GM23338 (cell line): ENCODE results near the gene HYAL1. TPM values are rescaled to one million over a fixed set of nuclear protein-coding genes. Genes with fewer than 3 reads are reported as not detected.
A peak's percentile ranks its signal among the peaks of the same experiment; 100 is the strongest.

ENCODE experiments used
- ATAC-seq: fragments of 200-7000 bp; cut with Tn5 transposase; 3 replicates; pipeline ENCODE4 v1.9.1; 2020
- DNase-seq: peaks from one replicate; pipeline ENCODE4 v3.0.0-alpha.2; 2015; ENCODE audit warnings: low spot score
- H2AFZ ChIP-seq: fragments of 200-600 bp; sonication (generic); 2 replicates; pipeline ENCODE4 v1.8.0; 2016; ENCODE audit warnings: antibody characterized with exemption, mild to moderate bottlenecking, moderate library complexity
- H3F3A ChIP-seq: fragments of 200-600 bp; sonication (generic); replicated peaks from 2 replicates; pipeline ENCODE4 v1.8.0; 2017; ENCODE audit warnings: antibody characterized with exemption, mixed run types, low read depth
- H3K27ac ChIP-seq: fragments of 200-600 bp; sonication (generic); 2 replicates; pipeline ENCODE4 v1.6.1; 2016; ENCODE audit warnings: low read depth
- H3K27me3 ChIP-seq: fragments of 200-600 bp; sonication (generic); 2 replicates; pipeline ENCODE4 v1.8.0; 2016; ENCODE audit warnings: mild to moderate bottlenecking, mixed run types, moderate library complexity; ENCODE audit not compliant: insufficient read depth
- H3K36me3 ChIP-seq: fragments of 200-600 bp; sonication (generic); 2 replicates; pipeline ENCODE4 v1.8.0; 2016; ENCODE audit warnings: mild to moderate bottlenecking; ENCODE audit not compliant: insufficient read depth
- H3K4me1 ChIP-seq: fragments of 200-600 bp; sonication (generic); 2 replicates; pipeline ENCODE4 v1.8.0; 2016; ENCODE audit warnings: mild to moderate bottlenecking, moderate library complexity; ENCODE audit not compliant: insufficient read depth
- H3K4me2 ChIP-seq: fragments of 200-600 bp; sonication (generic); 2 replicates; pipeline ENCODE4 v1.7.1; 2017; ENCODE audit warnings: mixed run types
- H3K4me3 ChIP-seq: fragments of 200-600 bp; sonication (generic); 2 replicates; pipeline ENCODE4 v1.6.1; 2016; ENCODE audit warnings: mixed run types
- H3K79me2 ChIP-seq: fragments of 200-600 bp; sonication (generic); replicated peaks from 2 replicates; pipeline ENCODE4 v1.8.0; 2017; ENCODE audit warnings: mild to moderate bottlenecking; ENCODE audit not compliant: insufficient read depth
- H3K9me2 ChIP-seq: fragments of 200-600 bp; sonication (generic); 2 replicates; pipeline ENCODE4 v1.8.0; 2017; ENCODE audit not compliant: insufficient read depth
- H4K20me1 ChIP-seq: fragments of 200-600 bp; sonication (generic); replicated peaks from 2 replicates; pipeline ENCODE4 v1.8.0; 2017; ENCODE audit warnings: mild to moderate bottlenecking; ENCODE audit not compliant: insufficient read depth
- H3K27ac Mint-ChIP-seq: 2 replicates; pipeline ENCODE4 v1.8.0; 2020; ENCODE audit warnings: inconsistent platforms, mild to moderate bottlenecking, moderate library complexity, mixed read lengths
- H3K27me3 Mint-ChIP-seq: 3 replicates; pipeline ENCODE4 v1.8.0; 2022; ENCODE audit warnings: low read depth, mild to moderate bottlenecking, moderate library complexity, mixed read lengths, inconsistent platforms; ENCODE audit not compliant: insufficient read depth, poor library complexity
- H3K36me3 Mint-ChIP-seq: 3 replicates; pipeline ENCODE4 v1.8.0; 2021; ENCODE audit warnings: low read depth, mild to moderate bottlenecking, inconsistent platforms, moderate library complexity, mixed read lengths
- H3K4me1 Mint-ChIP-seq: 3 replicates; pipeline ENCODE4 v1.8.0; 2020; ENCODE audit warnings: mild to moderate bottlenecking, inconsistent platforms, mixed read lengths
- H3K4me3 Mint-ChIP-seq: 3 replicates; pipeline ENCODE4 v1.8.0; 2021; ENCODE audit warnings: moderate library complexity, mild to moderate bottlenecking, inconsistent platforms, mixed read lengths
- H3K9me3 Mint-ChIP-seq: 3 replicates; pipeline ENCODE4 v1.8.0; 2020; ENCODE audit warnings: moderate library complexity, mild to moderate bottlenecking, inconsistent platforms, mixed read lengths
- CREB1 ChIP-seq: fragments of 250-450 bp; sonication (Bioruptor Pico); IDR thresholded peaks from 2 replicates; pipeline ENCODE4 v1.5.0; 2020; ENCODE audit warnings: low read depth, mild to moderate bottlenecking, moderate library complexity
- EZH2phosphoT487 ChIP-seq: fragments of 200-600 bp; sonication (generic); IDR thresholded peaks from one replicate; pipeline ENCODE4 v1.8.1; 2018; ENCODE audit warnings: antibody characterized with exemption; ENCODE audit not compliant: unreplicated experiment
- JUNB ChIP-seq: IDR thresholded peaks from one replicate; pipeline ENCODE4 v1.6.1; 2016; ENCODE audit warnings: antibody characterized with exemption; ENCODE audit not compliant: unreplicated experiment
- NANOG ChIP-seq: IDR thresholded peaks from 2 replicates; pipeline ENCODE4 v1.6.1; 2016; ENCODE audit warnings: antibody characterized with exemption, borderline replicate concordance
- STAT1 ChIP-seq: IDR thresholded peaks from one replicate; pipeline ENCODE4 v1.6.1; 2016; ENCODE audit warnings: antibody characterized with exemption; ENCODE audit not compliant: unreplicated experiment
- ZNF114 ChIP-seq: fragments of 250-450 bp; sonication (Bioruptor Pico); IDR thresholded peaks from 2 replicates; pipeline ENCODE4 v1.5.0; 2020; ENCODE audit warnings: mild to moderate bottlenecking, moderate library complexity
- ZNF331 ChIP-seq: fragments of 250-450 bp; sonication (Bioruptor Pico); IDR thresholded peaks from 2 replicates; pipeline ENCODE4 v1.5.0; 2020; ENCODE audit warnings: low read depth, mild to moderate bottlenecking, moderate library complexity
- polyA plus RNA-seq: library from polyadenylated mRNA; unstranded; fragments of >200 nt; fragmentation: Nextera tagmentation; extraction: Ambion mirVana; gene quantifications from 2 replicates; pipeline ENCODE4 v1.2.1, GENCODE V29; 2016
- total RNA-seq: library from RNA; depleted of rRNA; stranded (reverse); fragments of >200 nt; shearing (Covaris generic); gene quantifications from 2 replicates; pipeline ENCODE4 v1.2.3, GENCODE V29; 2014
- TF ChIP-seq, protein P1 (sequence below): fragments of 250-450 bp; sonication (Bioruptor Pico); IDR thresholded peaks from 2 replicates; pipeline ENCODE4 v1.5.0; 2020; ENCODE audit warnings: mild to moderate bottlenecking, moderate library complexity
- TF ChIP-seq, protein P2 (sequence below): IDR thresholded peaks from one replicate; pipeline ENCODE4 v1.6.1; 2018; ENCODE audit warnings: antibody characterized with exemption; ENCODE audit not compliant: unreplicated experiment

Gene HYAL1
- total and polyA plus RNA-seq, 2 experiments from 2014 or later, result 2.1 to 5.0 TPM

DNA sequence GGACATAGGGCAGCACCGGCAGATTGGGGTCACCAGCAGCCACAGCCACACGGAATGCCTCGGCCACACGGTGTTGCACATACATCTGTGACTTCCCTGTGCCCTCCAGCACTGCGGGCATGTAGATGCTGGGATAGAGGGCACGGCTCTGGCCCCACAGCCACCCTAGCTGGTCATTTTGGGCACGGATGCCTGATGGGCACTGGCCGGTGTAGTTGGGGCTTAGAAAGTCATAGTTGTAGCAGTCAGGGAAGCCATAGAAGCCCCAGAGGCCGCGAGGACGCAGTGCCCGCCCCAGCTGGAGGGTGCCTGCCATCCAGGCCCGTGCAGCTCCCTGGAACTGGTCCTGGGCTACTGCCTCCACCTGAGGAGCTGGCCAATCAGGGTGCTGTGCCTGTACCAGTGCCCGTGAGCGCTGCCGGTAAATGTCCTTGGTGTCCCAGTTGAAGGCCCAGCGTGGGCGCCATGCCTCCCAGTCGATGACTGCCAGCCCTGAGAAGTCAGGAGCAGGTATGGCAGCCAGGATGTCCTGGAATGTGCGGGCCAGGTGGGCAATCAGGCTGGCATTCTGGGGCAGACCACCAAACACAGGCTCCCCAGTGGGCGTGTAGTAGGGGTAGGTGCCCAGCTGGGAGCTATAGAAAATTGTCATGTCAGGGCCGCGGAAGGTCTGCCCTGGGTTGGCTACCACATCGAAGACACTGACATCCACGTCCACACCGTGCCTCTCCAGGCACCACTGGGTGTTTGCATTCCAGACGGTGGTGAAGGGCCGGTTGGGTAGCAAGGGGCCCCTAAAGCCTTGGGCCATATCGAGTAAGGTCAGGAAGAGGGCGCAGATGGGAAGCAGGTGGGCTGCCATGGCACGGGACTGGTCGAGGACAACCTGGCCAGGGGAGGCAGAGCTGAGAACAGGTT lies 1.0 kb downstream of the HYAL1 start:
- H3K36me3 Mint-ChIP-seq, result peaks cover 12% of the 10 kb centered on the region; the same call in 1 of the 3 replicates
- no peaks in the 10 kb centered on the region for H3K79me2 ChIP-seq
- no peak for DNase-seq
- H3K27me3 Mint-ChIP-seq, result peaks cover 21% of the 10 kb centered on the region
- no peak for ATAC-seq
- H3F3A ChIP-seq, result peaks cover 17% of the 10 kb centered on the region
- H4K20me1 ChIP-seq, result no peaks in the 10 kb centered on the region
- peak overlapping the region; percentile 74 for H3K4me2 ChIP-seq
- H2AFZ ChIP-seq, result no peak overlapping the region
- peaks cover 22% of the 10 kb centered on the region for H3K4me1 Mint-ChIP-seq
- peaks cover 23% of the 10 kb centered on the region for H3K9me3 Mint-ChIP-seq
- H3K4me3 ChIP-seq, result no peak overlapping the region; the same call in 1 of the 2 replicates
- H3K4me1 ChIP-seq, result peaks cover 25% of the 10 kb centered on the region
- no peak for TF ChIP-seq ZNF331 (CRISPR knock-in tag)
- no peak for TF ChIP-seq NANOG
- TF ChIP-seq JUNB, result no peak
- TF ChIP-seq STAT1, result no peak
- TF ChIP-seq EZH2phosphoT487, result no peak
- no peak for TF ChIP-seq CREB1
- TF ChIP-seq, protein P1, sequence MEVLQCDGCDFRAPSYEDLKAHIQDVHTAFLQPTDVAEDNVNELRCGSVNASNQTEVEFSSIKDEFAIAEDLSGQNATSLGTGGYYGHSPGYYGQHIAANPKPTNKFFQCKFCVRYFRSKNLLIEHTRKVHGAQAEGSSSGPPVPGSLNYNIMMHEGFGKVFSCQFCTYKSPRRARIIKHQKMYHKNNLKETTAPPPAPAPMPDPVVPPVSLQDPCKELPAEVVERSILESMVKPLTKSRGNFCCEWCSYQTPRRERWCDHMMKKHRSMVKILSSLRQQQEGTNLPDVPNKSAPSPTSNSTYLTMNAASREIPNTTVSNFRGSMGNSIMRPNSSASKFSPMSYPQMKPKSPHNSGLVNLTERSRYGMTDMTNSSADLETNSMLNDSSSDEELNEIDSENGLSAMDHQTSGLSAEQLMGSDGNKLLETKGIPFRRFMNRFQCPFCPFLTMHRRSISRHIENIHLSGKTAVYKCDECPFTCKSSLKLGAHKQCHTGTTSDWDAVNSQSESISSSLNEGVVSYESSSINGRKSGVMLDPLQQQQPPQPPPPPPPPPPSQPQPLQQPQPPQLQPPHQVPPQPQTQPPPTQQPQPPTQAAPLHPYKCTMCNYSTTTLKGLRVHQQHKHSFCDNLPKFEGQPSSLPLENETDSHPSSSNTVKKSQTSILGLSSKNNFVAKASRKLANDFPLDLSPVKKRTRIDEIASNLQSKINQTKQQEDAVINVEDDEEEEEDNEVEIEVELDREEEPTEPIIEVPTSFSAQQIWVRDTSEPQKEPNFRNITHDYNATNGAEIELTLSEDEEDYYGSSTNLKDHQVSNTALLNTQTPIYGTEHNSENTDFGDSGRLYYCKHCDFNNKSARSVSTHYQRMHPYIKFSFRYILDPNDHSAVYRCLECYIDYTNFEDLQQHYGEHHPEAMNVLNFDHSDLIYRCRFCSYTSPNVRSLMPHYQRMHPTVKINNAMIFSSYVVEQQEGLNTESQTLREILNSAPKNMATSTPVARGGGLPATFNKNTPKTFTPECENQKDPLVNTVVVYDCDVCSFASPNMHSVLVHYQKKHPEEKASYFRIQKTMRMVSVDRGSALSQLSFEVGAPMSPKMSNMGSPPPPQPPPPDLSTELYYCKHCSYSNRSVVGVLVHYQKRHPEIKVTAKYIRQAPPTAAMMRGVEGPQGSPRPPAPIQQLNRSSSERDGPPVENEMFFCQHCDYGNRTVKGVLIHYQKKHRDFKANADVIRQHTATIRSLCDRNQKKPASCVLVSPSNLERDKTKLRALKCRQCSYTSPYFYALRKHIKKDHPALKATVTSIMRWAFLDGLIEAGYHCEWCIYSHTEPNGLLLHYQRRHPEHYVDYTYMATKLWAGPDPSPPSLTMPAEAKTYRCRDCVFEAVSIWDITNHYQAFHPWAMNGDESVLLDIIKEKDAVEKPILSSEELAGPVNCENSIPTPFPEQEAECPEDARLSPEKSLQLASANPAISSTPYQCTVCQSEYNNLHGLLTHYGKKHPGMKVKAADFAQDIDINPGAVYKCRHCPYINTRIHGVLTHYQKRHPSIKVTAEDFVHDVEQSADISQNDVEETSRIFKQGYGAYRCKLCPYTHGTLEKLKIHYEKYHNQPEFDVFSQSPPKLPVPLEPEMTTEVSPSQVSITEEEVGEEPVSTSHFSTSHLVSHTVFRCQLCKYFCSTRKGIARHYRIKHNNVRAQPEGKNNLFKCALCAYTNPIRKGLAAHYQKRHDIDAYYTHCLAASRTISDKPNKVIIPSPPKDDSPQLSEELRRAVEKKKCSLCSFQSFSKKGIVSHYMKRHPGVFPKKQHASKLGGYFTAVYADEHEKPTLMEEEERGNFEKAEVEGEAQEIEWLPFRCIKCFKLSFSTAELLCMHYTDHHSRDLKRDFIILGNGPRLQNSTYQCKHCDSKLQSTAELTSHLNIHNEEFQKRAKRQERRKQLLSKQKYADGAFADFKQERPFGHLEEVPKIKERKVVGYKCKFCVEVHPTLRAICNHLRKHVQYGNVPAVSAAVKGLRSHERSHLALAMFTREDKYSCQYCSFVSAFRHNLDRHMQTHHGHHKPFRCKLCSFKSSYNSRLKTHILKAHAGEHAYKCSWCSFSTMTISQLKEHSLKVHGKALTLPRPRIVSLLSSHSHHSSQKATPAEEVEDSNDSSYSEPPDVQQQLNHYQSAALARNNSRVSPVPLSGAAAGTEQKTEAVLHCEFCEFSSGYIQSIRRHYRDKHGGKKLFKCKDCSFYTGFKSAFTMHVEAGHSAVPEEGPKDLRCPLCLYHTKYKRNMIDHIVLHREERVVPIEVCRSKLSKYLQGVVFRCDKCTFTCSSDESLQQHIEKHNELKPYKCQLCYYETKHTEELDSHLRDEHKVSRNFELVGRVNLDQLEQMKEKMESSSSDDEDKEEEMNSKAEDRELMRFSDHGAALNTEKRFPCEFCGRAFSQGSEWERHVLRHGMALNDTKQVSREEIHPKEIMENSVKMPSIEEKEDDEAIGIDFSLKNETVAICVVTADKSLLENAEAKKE (CRISPR knock-in tag), result no peak
- TF ChIP-seq, protein P2, sequence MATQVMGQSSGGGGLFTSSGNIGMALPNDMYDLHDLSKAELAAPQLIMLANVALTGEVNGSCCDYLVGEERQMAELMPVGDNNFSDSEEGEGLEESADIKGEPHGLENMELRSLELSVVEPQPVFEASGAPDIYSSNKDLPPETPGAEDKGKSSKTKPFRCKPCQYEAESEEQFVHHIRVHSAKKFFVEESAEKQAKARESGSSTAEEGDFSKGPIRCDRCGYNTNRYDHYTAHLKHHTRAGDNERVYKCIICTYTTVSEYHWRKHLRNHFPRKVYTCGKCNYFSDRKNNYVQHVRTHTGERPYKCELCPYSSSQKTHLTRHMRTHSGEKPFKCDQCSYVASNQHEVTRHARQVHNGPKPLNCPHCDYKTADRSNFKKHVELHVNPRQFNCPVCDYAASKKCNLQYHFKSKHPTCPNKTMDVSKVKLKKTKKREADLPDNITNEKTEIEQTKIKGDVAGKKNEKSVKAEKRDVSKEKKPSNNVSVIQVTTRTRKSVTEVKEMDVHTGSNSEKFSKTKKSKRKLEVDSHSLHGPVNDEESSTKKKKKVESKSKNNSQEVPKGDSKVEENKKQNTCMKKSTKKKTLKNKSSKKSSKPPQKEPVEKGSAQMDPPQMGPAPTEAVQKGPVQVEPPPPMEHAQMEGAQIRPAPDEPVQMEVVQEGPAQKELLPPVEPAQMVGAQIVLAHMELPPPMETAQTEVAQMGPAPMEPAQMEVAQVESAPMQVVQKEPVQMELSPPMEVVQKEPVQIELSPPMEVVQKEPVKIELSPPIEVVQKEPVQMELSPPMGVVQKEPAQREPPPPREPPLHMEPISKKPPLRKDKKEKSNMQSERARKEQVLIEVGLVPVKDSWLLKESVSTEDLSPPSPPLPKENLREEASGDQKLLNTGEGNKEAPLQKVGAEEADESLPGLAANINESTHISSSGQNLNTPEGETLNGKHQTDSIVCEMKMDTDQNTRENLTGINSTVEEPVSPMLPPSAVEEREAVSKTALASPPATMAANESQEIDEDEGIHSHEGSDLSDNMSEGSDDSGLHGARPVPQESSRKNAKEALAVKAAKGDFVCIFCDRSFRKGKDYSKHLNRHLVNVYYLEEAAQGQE, result no peak
- TF ChIP-seq ZNF114 (CRISPR knock-in tag), result no peak
- no peak overlapping the region for H3K27ac Mint-ChIP-seq
- H3K9me2 ChIP-seq, result no peaks in the 10 kb centered on the region
- H3K36me3 ChIP-seq, result no peaks in the 10 kb centered on the region
- H3K27ac ChIP-seq, result no peak overlapping the region
- H3K27me3 ChIP-seq, result no peaks in the 10 kb centered on the region
- H3K4me3 Mint-ChIP-seq, result no peak overlapping the region; the same call in 2 of the 3 replicates
